GM12875 (cell line): Measurements from ENCODE around the gene ARPC4.

Experiments
- H3K4me3 ChIP-seq: one replicate; pipeline ENCODE4 v1.5.1; 2011; ENCODE audit warnings: low read depth, low read length, control low read depth
- CTCF ChIP-seq: IDR thresholded peaks from 2 replicates; pipeline ENCODE4 v1.5.1; 2011; ENCODE audit warnings: low read depth, mild to moderate bottlenecking, control low read depth, inconsistent platforms, low read length, moderate library complexity, borderline replicate concordance; ENCODE audit not compliant: insufficient read depth

The ARPC4 gene

GRCh38 chr3:9803494-9803893, 10.6 kb downstream of the ARPC4 start:
- no peak for TF ChIP-seq CTCF
- no peak overlapping the region for H3K4me3 ChIP-seq

DNA sequence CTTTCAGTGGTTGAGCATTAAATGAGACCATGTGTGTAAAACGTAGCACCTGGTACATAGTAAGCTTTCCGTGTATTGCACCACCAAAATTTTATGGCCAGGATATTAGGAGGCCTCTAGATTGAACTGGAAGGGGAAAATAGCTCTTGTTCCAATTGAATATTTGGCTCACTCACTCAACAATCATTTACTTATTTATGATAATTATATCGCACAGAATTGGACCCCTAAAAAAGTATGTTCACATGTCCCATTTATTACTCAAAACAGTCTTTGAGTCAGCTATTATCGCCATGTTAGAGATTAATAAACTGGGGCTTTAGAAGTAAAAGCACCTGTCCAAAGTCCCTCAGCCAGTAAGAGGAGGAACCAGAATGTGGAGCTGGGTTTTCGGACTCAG, 12.1 kb downstream of the ARPC4 start:
- no peak overlapping the region for H3K4me3 ChIP-seq
- TF ChIP-seq CTCF: no peak

- no peak for TF ChIP-seq CTCF
- H3K4me3 ChIP-seq: no peak overlapping the region
These were observed 13.3 kb downstream of the ARPC4 start for GRCh38 chr3:9806137-9806536.

GRCh38 chr3:9806688-9807589, 14.1 kb downstream of the ARPC4 start:
- H3K4me3 ChIP-seq: no peak overlapping the region
- no peak for TF ChIP-seq CTCF

- no peak overlapping the region for H3K4me3 ChIP-seq
- no peak for TF ChIP-seq CTCF
These were observed 15.1 kb downstream of the ARPC4 start for GRCh38 chr3:9807981-9808344.

- no peak overlapping the region for H3K4me3 ChIP-seq
- TF ChIP-seq CTCF: peak; percentile 30; the same call in 1 of the 2 replicates
These were observed 15.6 kb downstream of the ARPC4 start for GRCh38 chr3:9808345-9809037.

GRCh38 chr3:9809239-9809614, 16.3 kb downstream of the ARPC4 start:
- TF ChIP-seq CTCF: no peak
- no peak overlapping the region for H3K4me3 ChIP-seq
